Activated B cell treated with CpG ODN at 0.5 μM for 24 hours (primary cell): ENCODE results near the gene CD2AP. TPM values are rescaled to one million over a fixed set of nuclear protein-coding genes. Genes with fewer than 3 reads are reported as not detected.

ENCODE experiments used
- ATAC-seq: fragments of 200-7000 bp; cut with Tn5 transposase; one replicate; pipeline ENCODE4 v1.10.0; 2021; ENCODE audit warnings: low read depth, mild to moderate bottlenecking, moderate library complexity
- CTCF ChIA-PET: fragments of 350-600 bp; sonication (Branson Sonifier 250); formaldehyde crosslinking; loops from one replicate; lab custom pipeline; 2021; ENCODE audit warnings: antibody characterized with exemption; lab: Charles Lee
- POLR2A ChIA-PET: fragments of 350-600 bp; sonication (Branson Sonifier 250); formaldehyde crosslinking; loops from one replicate; lab custom pipeline; 2021; ENCODE audit warnings: antibody characterized with exemption; lab: Charles Lee
- DNase-seq: peaks from one replicate; pipeline ENCODE4 v3.0.0; 2022
- H3K27ac Mint-ChIP-seq: one replicate; pipeline ENCODE4 v1.8.0; 2020; ENCODE audit warnings: mixed read lengths
- H3K27me3 Mint-ChIP-seq: one replicate; pipeline ENCODE4 v1.8.0; 2021; ENCODE audit warnings: mixed read lengths
- H3K36me3 Mint-ChIP-seq: one replicate; pipeline ENCODE4 v1.8.0; 2021; ENCODE audit warnings: low read depth, mixed read lengths
- H3K4me1 Mint-ChIP-seq: one replicate; pipeline ENCODE4 v1.8.0; 2021; ENCODE audit warnings: mixed read lengths
- H3K4me3 Mint-ChIP-seq: one replicate; pipeline ENCODE4 v1.8.0; 2020; ENCODE audit warnings: mild to moderate bottlenecking, mixed read lengths
- H3K9me3 Mint-ChIP-seq: one replicate; pipeline ENCODE4 v1.8.0; 2020; ENCODE audit warnings: mixed read lengths
- intact Hi-C: fragments of 100-400 bp; cut with micrococcal nuclease; formaldehyde crosslinking; loops from one replicate; pipeline ENCODE4 v1.15.1; 2024
- total RNA-seq: library from RNA; stranded (reverse); gene quantifications from 2 replicates; pipeline ENCODE4 v1.2.3, GENCODE V29; 2022
- TF ChIP-seq, protein P1 (sequence below): fragments of 200-600 bp; IDR thresholded peaks from one replicate; pipeline ENCODE4 v1.8.0; 2022; ENCODE audit warnings: antibody characterized with exemption, mild to moderate bottlenecking

The CD2AP gene
- total RNA-seq, 1 donor from 2014 or later: 34.1 TPM

DNA sequence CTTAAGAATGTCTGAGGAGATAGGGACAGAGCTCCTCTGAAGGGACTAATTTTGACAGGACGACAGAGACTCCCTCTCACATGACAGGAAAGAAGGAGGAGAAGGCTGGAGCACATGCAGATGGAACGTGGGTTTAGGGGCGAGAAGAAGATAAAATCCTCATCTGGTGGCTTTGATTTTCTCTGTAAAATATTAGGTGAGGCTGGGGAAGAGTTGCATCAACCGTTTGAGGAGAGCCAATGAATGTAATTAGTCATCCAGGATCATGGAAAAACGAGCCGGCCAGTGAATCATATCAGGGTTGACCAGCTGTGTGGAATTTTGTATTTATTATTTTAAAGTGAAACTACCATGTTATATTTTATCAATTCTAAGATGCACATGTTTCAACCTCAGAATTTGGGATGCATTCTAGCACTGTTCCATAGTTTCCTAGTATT, 173.9 kb downstream of the CD2AP start:
- intact Hi-C loops: no loop called here
- TF ChIP-seq, protein P1, sequence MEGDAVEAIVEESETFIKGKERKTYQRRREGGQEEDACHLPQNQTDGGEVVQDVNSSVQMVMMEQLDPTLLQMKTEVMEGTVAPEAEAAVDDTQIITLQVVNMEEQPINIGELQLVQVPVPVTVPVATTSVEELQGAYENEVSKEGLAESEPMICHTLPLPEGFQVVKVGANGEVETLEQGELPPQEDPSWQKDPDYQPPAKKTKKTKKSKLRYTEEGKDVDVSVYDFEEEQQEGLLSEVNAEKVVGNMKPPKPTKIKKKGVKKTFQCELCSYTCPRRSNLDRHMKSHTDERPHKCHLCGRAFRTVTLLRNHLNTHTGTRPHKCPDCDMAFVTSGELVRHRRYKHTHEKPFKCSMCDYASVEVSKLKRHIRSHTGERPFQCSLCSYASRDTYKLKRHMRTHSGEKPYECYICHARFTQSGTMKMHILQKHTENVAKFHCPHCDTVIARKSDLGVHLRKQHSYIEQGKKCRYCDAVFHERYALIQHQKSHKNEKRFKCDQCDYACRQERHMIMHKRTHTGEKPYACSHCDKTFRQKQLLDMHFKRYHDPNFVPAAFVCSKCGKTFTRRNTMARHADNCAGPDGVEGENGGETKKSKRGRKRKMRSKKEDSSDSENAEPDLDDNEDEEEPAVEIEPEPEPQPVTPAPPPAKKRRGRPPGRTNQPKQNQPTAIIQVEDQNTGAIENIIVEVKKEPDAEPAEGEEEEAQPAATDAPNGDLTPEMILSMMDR: no peak
- POLR2A ChIA-PET: no interaction called here
- no peaks in the 10 kb centered on the region for H3K36me3 Mint-ChIP-seq
- H3K4me3 Mint-ChIP-seq: no peak overlapping the region
- no peak overlapping the region for H3K27ac Mint-ChIP-seq
- H3K27me3 Mint-ChIP-seq: no peaks in the 10 kb centered on the region
- CTCF ChIA-PET: no interaction called here
- ATAC-seq (no peak), DNase-seq (no peak)
- no peaks in the 10 kb centered on the region for H3K9me3 Mint-ChIP-seq
- H3K4me1 Mint-ChIP-seq: no peaks in the 10 kb centered on the region

DNA sequence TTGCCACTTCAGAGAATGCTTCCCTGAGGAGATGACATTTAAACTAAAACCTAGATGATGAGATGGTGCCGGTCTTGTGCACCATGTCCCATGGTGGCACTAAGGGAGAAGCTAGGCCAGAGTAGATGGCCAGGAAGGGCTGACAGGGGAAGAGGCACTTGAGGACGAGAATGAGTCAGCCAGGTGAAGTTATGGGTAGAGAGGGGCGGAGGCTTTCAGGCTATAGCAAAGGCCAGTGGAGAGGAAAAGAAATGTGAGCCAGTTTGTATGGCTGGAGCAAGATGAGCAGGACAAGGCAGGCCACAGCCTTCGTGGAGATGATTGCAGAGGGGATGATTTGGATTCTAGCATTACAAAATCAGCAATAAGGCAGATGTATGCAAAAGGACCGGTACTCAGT, 176.1 kb downstream of the CD2AP start:
- ATAC-seq (no peak), DNase-seq (no peak)
- TF ChIP-seq, protein P1: no peak
- no peaks in the 10 kb centered on the region for H3K4me1 Mint-ChIP-seq
- no peaks in the 10 kb centered on the region for H3K9me3 Mint-ChIP-seq
- no peaks in the 10 kb centered on the region for H3K36me3 Mint-ChIP-seq
- CTCF ChIA-PET: no interaction called here
- POLR2A ChIA-PET: no interaction called here
- H3K4me3 Mint-ChIP-seq: no peak overlapping the region
- no peaks in the 10 kb centered on the region for H3K27me3 Mint-ChIP-seq
- no peak overlapping the region for H3K27ac Mint-ChIP-seq
- intact Hi-C loops: no loop called here

DNA sequence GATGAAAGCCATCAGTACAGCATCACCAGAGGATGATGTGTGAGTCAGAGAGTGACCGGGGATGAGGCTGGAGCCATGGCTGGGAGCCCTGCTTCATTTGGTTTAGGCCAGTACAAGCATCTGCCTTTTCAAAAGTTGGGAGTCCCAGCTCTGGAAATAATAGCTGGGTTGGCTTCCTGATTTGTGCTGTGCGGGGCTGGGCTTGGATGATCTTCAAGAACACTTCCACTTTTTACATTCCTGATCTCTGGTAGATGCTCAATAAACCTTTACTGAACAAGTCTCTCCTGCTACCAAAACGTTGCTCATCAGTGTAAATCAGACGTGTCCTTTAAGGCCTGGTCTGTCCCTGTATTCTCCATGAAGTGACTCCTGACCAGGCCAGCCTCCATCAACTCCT, 176.7 kb downstream of the CD2AP start:
- TF ChIP-seq, protein P1: no peak
- CTCF ChIA-PET: no interaction called here
- H3K9me3 Mint-ChIP-seq: no peaks in the 10 kb centered on the region
- DNase-seq (no peak), ATAC-seq (no peak)
- H3K4me1 Mint-ChIP-seq: no peaks in the 10 kb centered on the region
- H3K27ac Mint-ChIP-seq: no peak overlapping the region
- POLR2A ChIA-PET: no interaction called here
- no peak overlapping the region for H3K4me3 Mint-ChIP-seq
- no peaks in the 10 kb centered on the region for H3K27me3 Mint-ChIP-seq
- H3K36me3 Mint-ChIP-seq: no peaks in the 10 kb centered on the region
- intact Hi-C loops: no loop called here

DNA sequence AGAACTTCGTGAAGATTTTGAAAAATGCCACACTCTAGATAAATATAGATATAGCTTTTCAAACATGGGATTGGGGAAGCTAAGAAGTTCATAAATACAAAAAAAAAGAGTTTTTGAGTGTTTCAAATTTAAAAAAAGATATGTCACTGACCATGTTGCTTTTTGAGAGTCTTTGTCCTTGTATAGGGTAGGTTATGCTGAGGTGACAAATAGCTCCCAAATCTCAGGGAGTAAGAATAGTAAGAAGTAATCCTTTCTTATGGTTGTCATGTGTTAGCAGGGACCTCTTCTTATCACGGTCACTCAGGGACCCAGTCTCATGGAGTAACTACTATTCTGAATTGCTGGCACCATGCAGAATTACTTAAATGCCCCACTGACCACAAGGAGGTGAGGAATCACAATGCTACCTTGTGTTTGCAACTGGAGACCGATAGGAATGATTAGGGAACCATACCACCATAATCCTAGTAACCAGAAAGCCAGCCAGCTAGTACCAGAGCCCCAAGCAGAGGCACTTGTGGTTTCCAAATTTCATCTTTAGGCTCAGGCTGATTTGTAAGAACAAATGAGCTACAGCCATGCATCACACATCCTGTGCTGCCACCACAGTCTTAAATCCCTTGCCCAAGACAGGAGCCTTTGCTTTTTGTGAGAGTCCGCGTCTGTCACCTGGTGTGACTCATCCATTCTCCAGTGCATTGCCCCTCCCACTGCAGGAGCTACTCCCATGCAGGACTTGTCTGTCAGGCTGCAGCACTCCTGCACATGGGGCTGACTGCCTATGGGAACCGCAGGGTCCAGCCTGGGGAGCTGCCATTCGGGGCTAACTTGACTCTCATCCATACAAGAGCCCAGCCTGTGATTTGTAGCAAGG, 178.4 kb downstream of the CD2AP start:
- Mint-ChIP-seq H3K27ac (no peak overlapping the region), H3K9me3 (no peaks in the 10 kb centered on the region), H3K4me1 (no peaks in the 10 kb centered on the region), H3K36me3 (no peaks in the 10 kb centered on the region), H3K27me3 (peaks cover 2% of the 10 kb centered on the region), H3K4me3 (no peak overlapping the region)
- ATAC-seq (no peak), DNase-seq (no peak)
- intact Hi-C loops: no loop called here
- ChIA-PET POLR2A (no interaction called here), CTCF (interaction anchor here (1.2 kb wide), 1 partner anchor 24 kb away, joined by 3 read pairs; no protein-coding TSS in a partner anchor)
- TF ChIP-seq, protein P1: no peak

DNA sequence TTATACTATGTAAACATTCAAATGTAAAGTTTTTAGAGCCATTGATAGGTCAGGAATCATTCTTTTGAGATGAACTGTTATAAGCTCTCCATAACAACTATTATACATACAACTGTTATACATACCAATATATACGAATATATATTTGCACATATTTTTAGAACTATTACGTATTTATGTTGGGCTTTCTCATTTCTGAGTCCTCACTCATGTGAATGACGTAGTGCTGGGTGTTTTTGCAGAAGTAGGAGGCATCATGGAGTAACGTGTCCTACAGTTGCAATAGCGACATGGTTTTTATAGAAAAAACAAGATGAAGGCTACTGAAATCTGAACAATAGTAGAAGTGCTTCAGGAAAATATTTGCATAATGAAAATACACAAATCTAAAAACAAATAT, 184.4 kb downstream of the CD2AP start:
- no peaks in the 10 kb centered on the region for H3K36me3 Mint-ChIP-seq
- peaks cover 16% of the 10 kb centered on the region for H3K27me3 Mint-ChIP-seq
- TF ChIP-seq, protein P1: no peak
- no peaks in the 10 kb centered on the region for H3K9me3 Mint-ChIP-seq
- H3K4me3 Mint-ChIP-seq: no peak overlapping the region
- ChIA-PET CTCF (no interaction called here), POLR2A (no interaction called here)
- ATAC-seq (no peak), DNase-seq (no peak)
- H3K27ac Mint-ChIP-seq: no peak overlapping the region
- intact Hi-C loops: no loop called here
- H3K4me1 Mint-ChIP-seq: no peaks in the 10 kb centered on the region
